CD4-positive, alpha-beta memory T cell (primary cell): ENCODE data around the gene PLGLB2. TPM values are rescaled to one million over a fixed set of nuclear protein-coding genes. Genes with fewer than 3 reads are reported as not detected.
"Not testable (repeated sequence)": the region's sequence is repeated elsewhere in the genome, so short reads cannot be mapped to it uniquely, and the experiment has no call there.

ENCODE experiments used
- CTCF ChIA-PET: fragments of 350-600 bp; sonication (Branson Sonifier 250); formaldehyde crosslinking; loops from one replicate; lab custom pipeline; 2021; ENCODE audit warnings: inconsistent platforms; ENCODE audit not compliant: partially characterized antibody; lab: Charles Lee
- POLR2A ChIA-PET: fragments of 350-600 bp; sonication (Branson Sonifier 250); formaldehyde crosslinking; loops from one replicate; lab custom pipeline; 2021; ENCODE audit not compliant: partially characterized antibody; lab: Charles Lee
- DNase-seq, 5 donors: peaks; one replicate each; pipeline versions ENCODE4 v3.0.0 to v3.0.0-alpha.2; 2020 to 2022; ENCODE audit warnings: mixed read lengths in 1 of 5
- H3K27ac ChIP-seq: one replicate; pipeline ENCODE4 v1.7.0; 2013; ENCODE audit warnings: low read depth, low read length
- H3K27me3 ChIP-seq: 2 replicates; pipeline ENCODE4 v1.7.0; 2013; ENCODE audit warnings: mild to moderate bottlenecking, low read length, moderate library complexity; ENCODE audit not compliant: insufficient read depth
- H3K36me3 ChIP-seq: 2 replicates; pipeline ENCODE4 v1.7.0; 2013; ENCODE audit warnings: mild to moderate bottlenecking, low read length, moderate library complexity; ENCODE audit not compliant: insufficient read depth
- H3K4me1 ChIP-seq: 2 replicates; pipeline ENCODE4 v1.7.0; 2013; ENCODE audit warnings: mild to moderate bottlenecking, low read length, moderate library complexity; ENCODE audit not compliant: insufficient read depth
- H3K4me3 ChIP-seq, 2 donors: one replicate each; pipeline ENCODE4 v1.7.0; 2013; ENCODE audit warnings: low read length in 2 of 2, mild to moderate bottlenecking in 1 of 2
- H3K9me3 ChIP-seq, 2 donors: one replicate each; pipeline ENCODE4 v1.7.0; 2013; ENCODE audit warnings: low read length in 2 of 2, control low read depth in 1 of 2; ENCODE audit not compliant: control insufficient read depth in 1 of 2
- H3K27ac Mint-ChIP-seq, 7 donors: one replicate each; pipeline ENCODE4 v1.8.0; 2020 to 2021; ENCODE audit warnings: mixed read lengths in 7 of 7, mild to moderate bottlenecking in 6 of 7, inconsistent platforms in 3 of 7, moderate library complexity in 3 of 7
- H3K27me3 Mint-ChIP-seq, 2 donors: one replicate each; pipeline ENCODE4 v1.8.0; 2020 to 2021; ENCODE audit warnings: mixed read lengths in 2 of 2
- H3K36me3 Mint-ChIP-seq, 2 donors: one replicate each; pipeline ENCODE4 v1.8.0; 2020 to 2021; ENCODE audit warnings: mixed read lengths in 2 of 2, inconsistent platforms in 1 of 2, mild to moderate bottlenecking in 1 of 2
- H3K4me1 Mint-ChIP-seq, 4 donors: one replicate each; pipeline ENCODE4 v1.8.0; 2020 to 2021; ENCODE audit warnings: mixed read lengths in 4 of 4, mild to moderate bottlenecking in 1 of 4
- H3K4me3 Mint-ChIP-seq, 8 donors: one replicate each; pipeline ENCODE4 v1.8.0; 2020 to 2021; ENCODE audit warnings: mixed read lengths in 8 of 8, mild to moderate bottlenecking in 7 of 8, moderate library complexity in 6 of 8, inconsistent platforms in 3 of 8
- H3K9me3 Mint-ChIP-seq, 8 donors: one replicate each; pipeline ENCODE4 v1.8.0; 2020 to 2021; ENCODE audit warnings: mixed read lengths in 8 of 8, mild to moderate bottlenecking in 5 of 8, inconsistent platforms in 3 of 8, moderate library complexity in 1 of 8
- intact Hi-C: fragments of 100-400 bp; cut with micrococcal nuclease; formaldehyde crosslinking; loops from one replicate; pipeline ENCODE4 v1.15.1; 2023
- polyA plus RNA-seq, 2 donors: library from polyadenylated mRNA; unstranded; fragments of 300-500 nt; fragmentation: Illumina TruSeq; gene quantifications; one replicate each; pipeline ENCODE4 v1.2.3, GENCODE V29; 2021
- total RNA-seq, 2 experiments: library from RNA; stranded (reverse); gene quantifications; one replicate each; pipeline ENCODE4 v1.2.3, GENCODE V29; 2021

The PLGLB2 gene
- total and polyA plus RNA-seq, 4 experiments from 2014 or later = 0.14 to 6.9 (median 1.9) TPM

- H3K4me1 Mint-ChIP-seq, H3K27me3 ChIP-seq, H3K27me3 Mint-ChIP-seq, DNase-seq, H3K27ac Mint-ChIP-seq, H3K4me3 Mint-ChIP-seq, CTCF ChIA-PET, H3K9me3 ChIP-seq, H3K36me3 Mint-ChIP-seq, H3K4me3 ChIP-seq, H3K4me1 ChIP-seq, H3K36me3 ChIP-seq, H3K9me3 Mint-ChIP-seq, POLR2A ChIA-PET, intact Hi-C loops, H3K27ac ChIP-seq: not testable (repeated sequence)
These were observed 2.4 kb upstream of the PLGLB2 start for GRCh38 chr2:87745353-87745951.

GRCh38 chr2:87748524-87748923 lies 637 bp downstream of the PLGLB2 start:
- H3K4me1 Mint-ChIP-seq, H3K9me3 ChIP-seq, intact Hi-C loops, H3K36me3 ChIP-seq, H3K36me3 Mint-ChIP-seq, H3K27me3 Mint-ChIP-seq, H3K27ac Mint-ChIP-seq, CTCF ChIA-PET, H3K27ac ChIP-seq, POLR2A ChIA-PET, H3K4me3 ChIP-seq, H3K27me3 ChIP-seq, H3K4me3 Mint-ChIP-seq, H3K4me1 ChIP-seq, H3K9me3 Mint-ChIP-seq, DNase-seq: not testable (repeated sequence)

- H3K4me3 Mint-ChIP-seq, CTCF ChIA-PET, H3K27ac ChIP-seq, H3K27me3 Mint-ChIP-seq, H3K9me3 Mint-ChIP-seq, H3K9me3 ChIP-seq, H3K36me3 ChIP-seq, H3K4me1 Mint-ChIP-seq, H3K4me3 ChIP-seq, intact Hi-C loops, H3K36me3 Mint-ChIP-seq, H3K27ac Mint-ChIP-seq, DNase-seq, POLR2A ChIA-PET, H3K4me1 ChIP-seq, H3K27me3 ChIP-seq: not testable (repeated sequence)
These were observed 2.7 kb downstream of the PLGLB2 start for GRCh38 chr2:87750560-87750959.

- H3K4me1 ChIP-seq, H3K4me3 ChIP-seq, intact Hi-C loops, H3K9me3 ChIP-seq, H3K36me3 Mint-ChIP-seq, H3K36me3 ChIP-seq, H3K27ac ChIP-seq, DNase-seq, POLR2A ChIA-PET, H3K4me3 Mint-ChIP-seq, H3K27me3 Mint-ChIP-seq, H3K9me3 Mint-ChIP-seq, CTCF ChIA-PET, H3K4me1 Mint-ChIP-seq, H3K27ac Mint-ChIP-seq, H3K27me3 ChIP-seq: not testable (repeated sequence)
These were observed 6.9 kb downstream of the PLGLB2 start for GRCh38 chr2:87754759-87755158.

Other genes with a start within 250 kb of the PLGLB2 start
- gene RGPD2, start 77.7 kb downstream of the PLGLB2 start, total RNA-seq = 10 to 100 TPM; 16.1 to 16.4 TPM
- 10 to 100 TPM; 13.6 to 14.2 TPM for gene RGPD2, start 77.7 kb downstream of the PLGLB2 start, polyA plus RNA-seq